GM19023 (cell line): ENCODE data around the gene MAGI1.
"Not testable (repeated sequence)": the region's sequence is repeated elsewhere in the genome, so short reads cannot be mapped to it uniquely, and the experiment has no call there.

ENCODE experiments used
- ATAC-seq: cut with Tn5 transposase; IDR thresholded peaks from one replicate; pipeline ENCODE4 v1.9.1; 2021; ENCODE audit warnings: mild to moderate bottlenecking, moderate library complexity; ENCODE audit not compliant: unreplicated experiment

The MAGI1 gene

GRCh38 chr3:65641045-65641444, 397.7 kb downstream of the MAGI1 start:
- no peak for ATAC-seq

GRCh38 chr3:65639444-65639843, 399.3 kb downstream of the MAGI1 start:
- ATAC-seq, result no peak

DNA sequence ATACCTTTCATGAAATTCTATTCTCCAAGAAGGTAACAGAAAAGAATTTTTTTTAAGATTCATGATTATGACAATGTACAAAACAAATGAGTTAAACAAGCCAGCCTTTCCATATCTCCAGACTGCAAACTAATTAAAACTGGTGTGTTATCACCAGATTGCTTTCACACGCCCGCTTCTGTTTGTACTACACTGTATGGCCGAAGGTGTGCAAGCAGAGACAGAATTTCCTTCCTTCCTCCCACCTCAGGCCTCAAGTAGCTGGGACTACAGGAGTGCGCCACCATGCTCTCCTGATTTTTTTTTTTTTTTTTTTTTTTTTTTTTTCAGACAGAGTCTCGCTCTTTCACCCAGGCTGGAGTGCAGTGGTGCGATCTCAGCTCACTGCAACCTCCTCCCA, 400.4 kb downstream of the MAGI1 start:
- no peak for ATAC-seq

- no peak for ATAC-seq
These were observed 402.4 kb downstream of the MAGI1 start for GRCh38 chr3:65636326-65636725.

DNA sequence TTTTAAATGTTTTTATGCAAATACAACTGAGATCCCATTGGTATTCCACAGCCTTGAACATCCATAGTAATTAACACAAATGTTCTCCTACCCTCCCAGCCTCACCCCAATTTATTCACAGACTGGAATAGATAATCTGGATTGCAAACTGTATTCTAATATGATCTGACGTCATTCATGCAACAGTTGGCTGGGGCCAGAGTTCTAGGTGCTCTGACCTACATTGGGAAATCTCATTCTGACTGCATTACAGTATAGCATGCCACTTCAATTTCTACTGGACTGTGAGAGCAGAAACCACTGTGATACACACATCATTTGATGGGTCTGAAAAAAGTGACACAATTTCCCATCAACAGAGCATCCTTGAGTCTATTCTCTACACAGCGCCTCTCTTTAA, 403.1 kb downstream of the MAGI1 start:
- ATAC-seq, result no peak

DNA sequence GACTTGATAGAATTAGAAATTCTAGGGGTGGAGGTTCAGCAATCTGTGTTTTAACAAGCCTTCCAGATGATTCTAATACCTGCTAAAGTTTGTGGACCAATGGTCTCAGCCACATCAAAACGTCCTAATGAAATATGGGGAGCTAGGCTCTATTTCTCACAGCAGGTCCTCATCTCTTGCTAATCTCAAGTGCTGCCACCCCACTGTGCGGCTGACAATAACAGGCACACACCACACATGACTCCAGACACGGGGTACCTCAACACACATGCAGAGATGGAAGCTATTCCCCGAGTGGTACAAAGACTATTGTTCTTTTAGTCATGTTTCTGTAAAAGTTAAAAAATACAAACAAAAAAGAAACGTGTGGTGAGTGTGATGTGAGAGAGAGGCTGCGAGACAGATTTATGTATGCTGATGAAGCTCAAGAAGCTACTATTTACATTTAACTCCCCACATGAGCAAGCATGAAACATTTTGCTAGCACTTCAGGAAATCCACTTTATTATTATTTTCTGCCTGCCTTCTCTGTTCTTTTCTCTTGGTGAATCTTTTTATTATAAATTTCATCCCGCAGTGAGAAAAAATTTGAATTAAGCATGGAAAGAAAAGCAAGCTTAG, 405.6 kb downstream of the MAGI1 start:
- no peak for ATAC-seq

DNA sequence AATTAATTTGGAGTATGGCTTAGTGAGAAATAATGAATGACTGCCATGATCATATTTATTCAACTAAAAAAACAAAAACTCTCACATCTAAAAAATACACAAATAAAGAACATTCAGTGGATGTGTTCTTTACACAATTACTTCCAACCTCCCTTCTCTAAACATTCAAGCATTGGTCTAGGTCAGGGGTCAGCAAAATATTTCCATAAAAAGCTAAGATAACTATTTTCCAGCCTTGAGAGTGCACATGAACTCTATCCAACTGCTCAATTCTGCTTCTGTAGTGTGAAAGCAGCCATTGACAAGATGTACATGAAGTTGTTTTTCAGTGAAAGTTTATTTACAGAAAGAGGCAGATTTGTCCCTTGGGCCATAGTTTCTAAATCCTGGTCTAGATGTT, 406.3 kb downstream of the MAGI1 start:
- ATAC-seq, result no peak

- ATAC-seq, result no peak
These were observed 409.7 kb downstream of the MAGI1 start for GRCh38 chr3:65628978-65629377.

- no peak for ATAC-seq
These were observed 411.7 kb downstream of the MAGI1 start for GRCh38 chr3:65627062-65627461.

- ATAC-seq, result no peak
These were observed 413.4 kb downstream of the MAGI1 start for GRCh38 chr3:65625305-65625704.

DNA sequence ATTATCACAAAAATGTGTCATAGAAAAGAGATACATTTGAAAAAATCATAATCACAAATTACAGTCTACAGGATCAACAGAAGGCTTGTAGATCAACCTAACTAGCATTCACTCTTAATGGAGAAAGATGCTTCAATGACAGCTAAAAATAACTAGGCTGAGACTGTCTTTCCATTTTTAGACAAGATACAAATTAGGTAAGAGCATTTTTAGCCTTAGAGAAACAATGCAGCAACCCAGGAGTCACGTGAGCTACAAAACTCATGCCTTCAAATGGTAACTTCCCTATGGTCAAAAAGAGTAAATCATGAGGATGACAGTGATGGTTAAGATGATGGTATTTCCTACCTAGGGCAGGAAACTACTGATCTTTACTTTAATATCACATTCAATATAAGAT, 415.4 kb downstream of the MAGI1 start:
- no peak for ATAC-seq

DNA sequence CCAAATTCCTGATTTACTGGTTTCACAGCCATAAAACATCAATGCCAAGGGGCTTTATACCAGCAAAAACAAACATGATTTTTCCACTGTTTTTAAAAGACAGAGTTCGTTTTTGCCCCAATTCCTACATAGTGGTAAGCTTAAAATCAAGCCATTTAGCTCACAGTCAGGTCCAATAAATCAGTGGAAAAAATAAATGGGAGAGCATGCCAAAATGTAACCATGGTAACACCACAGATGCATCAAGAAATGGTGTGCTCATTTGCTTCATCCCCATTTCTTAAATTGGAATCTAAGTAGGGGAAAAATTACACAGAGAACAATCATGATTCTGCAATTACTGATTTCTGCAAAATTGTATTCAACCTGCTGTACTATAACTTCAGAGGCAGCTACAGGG, 418.8 kb downstream of the MAGI1 start:
- ATAC-seq, result no peak

- ATAC-seq, result no peak
These were observed 419.3 kb downstream of the MAGI1 start for GRCh38 chr3:65619451-65619881.

- no peak for ATAC-seq
These were observed 420.1 kb downstream of the MAGI1 start for GRCh38 chr3:65618599-65618998.

- no peak for ATAC-seq
These were observed 420.9 kb downstream of the MAGI1 start for GRCh38 chr3:65617787-65618186.

- ATAC-seq, result no peak
These were observed 421.5 kb downstream of the MAGI1 start for GRCh38 chr3:65617209-65617608.

DNA sequence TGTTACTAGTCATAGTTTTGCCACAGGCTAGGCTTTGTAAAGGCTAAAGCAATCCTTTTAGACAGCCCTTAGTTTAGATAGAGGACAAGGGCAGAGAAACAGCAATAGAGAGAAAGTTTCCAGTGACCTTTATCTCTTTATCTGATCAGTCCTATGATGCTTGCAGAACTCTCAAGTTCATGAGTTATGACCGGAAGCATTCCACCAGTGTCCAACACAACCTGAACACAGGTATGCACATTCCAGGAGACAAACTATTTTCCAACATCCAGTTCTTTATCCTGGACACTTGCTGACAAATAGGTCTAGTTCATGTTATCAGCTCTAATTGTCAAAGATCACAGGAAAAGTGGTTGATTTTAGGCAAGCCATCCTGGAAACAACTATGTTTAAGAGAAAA, 422.2 kb downstream of the MAGI1 start:
- ATAC-seq, result no peak

DNA sequence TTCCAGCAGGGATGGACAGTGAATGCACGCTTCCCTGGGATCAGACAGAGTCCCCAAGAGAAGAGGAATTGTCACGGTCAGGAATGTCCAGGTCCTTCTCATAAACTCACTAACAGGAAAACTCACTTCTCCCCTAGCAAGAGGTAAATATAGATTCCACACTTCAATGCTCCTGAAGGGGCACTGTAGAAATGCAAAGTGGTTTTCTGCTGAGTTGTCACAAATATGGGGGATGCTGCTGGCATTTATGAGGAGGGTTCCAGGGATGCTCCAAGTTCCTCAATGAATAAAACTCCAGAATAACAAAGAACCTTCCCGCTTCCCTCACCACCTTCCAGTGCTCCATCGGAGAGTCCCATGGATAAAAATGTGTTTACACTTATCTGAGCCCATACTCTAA, 423.4 kb downstream of the MAGI1 start:
- ATAC-seq, result no peak

DNA sequence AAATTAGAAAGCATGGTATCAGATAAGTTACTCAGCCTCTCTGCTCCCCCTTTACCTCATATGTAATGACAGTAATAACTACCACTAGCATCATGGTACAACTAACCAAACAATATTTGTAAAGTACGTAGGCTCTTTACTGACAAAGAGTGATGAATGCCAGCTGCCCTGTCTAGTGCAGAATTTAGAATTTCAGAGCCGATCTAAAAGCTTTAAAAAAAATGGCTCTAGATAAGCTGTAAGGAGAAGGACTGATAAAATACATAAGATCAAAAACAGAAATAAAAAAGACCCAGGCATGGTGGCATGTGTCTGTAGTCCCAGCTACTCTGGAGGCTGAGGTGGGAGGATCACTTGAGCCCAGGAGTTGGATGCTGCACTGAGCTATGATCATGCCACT, 424.1 kb downstream of the MAGI1 start:
- ATAC-seq, result no peak

GRCh38 chr3:65607965-65608460, 430.7 kb downstream of the MAGI1 start:
- ATAC-seq, result not testable (repeated sequence)

DNA sequence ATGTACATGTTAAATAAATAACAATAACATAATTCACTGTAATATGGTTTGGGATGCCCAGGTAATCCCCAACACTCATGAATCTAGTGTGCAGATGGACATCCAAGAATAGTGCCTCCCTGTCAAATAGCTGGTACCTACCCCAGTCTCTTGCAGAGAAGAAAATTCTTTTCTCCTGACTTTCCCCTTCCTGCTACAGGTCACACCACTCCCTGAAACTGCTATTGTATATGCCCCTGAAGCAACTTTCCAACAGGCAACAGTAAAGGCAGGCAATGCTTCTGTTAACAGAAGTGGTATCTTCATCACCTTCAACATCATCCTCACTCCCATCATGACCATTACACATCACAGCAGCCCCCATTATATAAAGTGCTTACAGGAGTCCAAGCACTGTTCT, 431.6 kb downstream of the MAGI1 start:
- ATAC-seq, result no peak

DNA sequence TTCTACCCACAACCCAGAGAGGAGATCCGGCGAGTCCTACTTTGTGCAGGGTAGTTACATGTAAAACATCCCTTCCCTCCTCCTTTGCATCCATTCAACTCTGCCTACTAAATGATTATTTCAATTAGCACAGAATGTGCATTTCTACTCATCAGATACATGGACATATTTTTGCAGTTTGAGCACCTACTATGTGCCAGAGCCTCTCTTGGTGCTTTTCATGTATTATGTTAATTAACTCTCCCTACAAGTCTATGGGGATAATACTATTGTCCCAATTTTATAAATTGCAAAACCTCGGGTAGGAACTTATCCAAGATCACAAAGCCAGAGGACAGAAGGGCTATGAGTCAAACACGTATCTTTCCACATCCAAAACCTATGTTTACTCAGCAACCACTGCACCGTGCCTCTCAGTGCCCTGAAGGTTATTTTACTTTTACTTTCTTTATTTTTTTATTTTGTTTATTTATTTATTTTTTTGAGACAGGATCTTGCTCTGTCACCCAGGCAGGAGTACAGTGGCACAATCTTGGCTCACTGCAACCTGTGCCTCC, 432.8 kb downstream of the MAGI1 start:
- ATAC-seq, result no peak
